IMR-90 (cell line): Measurements from ENCODE around the gene RND1.

Experiments
- CHD1 ChIP-seq: IDR thresholded peaks from 2 replicates; pipeline ENCODE4 v1.6.1; 2012; ENCODE audit warnings: low read depth, low read length, improper control_type of control experiment
- POLR2A ChIP-seq: IDR thresholded peaks from 2 replicates; pipeline ENCODE4 v1.6.1; 2012; ENCODE audit warnings: mild to moderate bottlenecking, low read depth, low read length

- TF ChIP-seq POLR2A (no peak), CHD1 (no peak)
Measured at GRCh38 chr12:48815126-48816110, 50.3 kb downstream of the RND1 start.
